K562 (cell line): ENCODE results near the gene SIGLEC14. TPM values are rescaled to one million over a fixed set of nuclear protein-coding genes. Genes with fewer than 3 reads are reported as not detected.

ENCODE experiments used
- ARID2 ChIP-seq: fragments of 450-650 bp; IDR thresholded peaks from 2 replicates; pipeline ENCODE4 v1.6.1; 2017; ENCODE audit warnings: antibody characterized with exemption, mild to moderate bottlenecking
- CCNT2 ChIP-seq: IDR thresholded peaks from 2 replicates; pipeline ENCODE4 v1.6.1; 2011; ENCODE audit warnings: borderline replicate concordance, low read depth, mild to moderate bottlenecking, moderate library complexity, mixed read lengths, low read length; ENCODE audit not compliant: insufficient read length; ENCODE audit errors: extremely low read depth
- DNMT1 ChIP-seq: fragments of 450-650 bp; IDR thresholded peaks from 2 replicates; pipeline ENCODE4 v1.6.1; 2016; ENCODE audit warnings: antibody characterized with exemption, mild to moderate bottlenecking
- FOXA3 ChIP-seq, 2 experiments: fragments of 450-650 bp in 1 of 2; sonication (generic) in 1 of 2; formaldehyde crosslinking; IDR thresholded peaks in 1 of 2; conservative IDR thresholded peaks in 1 of 2; 2 replicates each; pipeline versions ENCODE4 v1.4.0 to v1.8.0; 2020 to 2022; ENCODE audit warnings: mild to moderate bottlenecking in 2 of 2, missing genetic modification reagents in 1 of 2
- GTF2F1 ChIP-seq: IDR thresholded peaks from 2 replicates; pipeline ENCODE4 v1.6.1; 2011; ENCODE audit warnings: low read depth, low read length, improper control_type of control experiment
- IFI16 ChIP-seq: fragments of 250-450 bp; sonication (Bioruptor Pico); IDR thresholded peaks from 2 replicates; pipeline ENCODE4 v2.1.2; 2022; ENCODE audit warnings: mild to moderate bottlenecking, inconsistent platforms
- LEF1 ChIP-seq: fragments of 450-650 bp; IDR thresholded peaks from 2 replicates; pipeline ENCODE4 v1.6.1; 2016; ENCODE audit warnings: mild to moderate bottlenecking
- MAZ ChIP-seq, 2 experiments: fragments of 450-650 bp in 1 of 2; sonication (generic) in 1 of 2; formaldehyde crosslinking; IDR thresholded peaks in 1 of 2; conservative IDR thresholded peaks in 1 of 2; 2 replicates each; pipeline versions ENCODE4 v1.4.0 to v1.5.0; 2020; ENCODE audit warnings: mild to moderate bottlenecking in 1 of 2, missing genetic modification reagents in 1 of 2
- MBD2 ChIP-seq: sonication (generic); IDR thresholded peaks from 2 replicates; pipeline ENCODE4 v1.6.1; 2016; ENCODE audit warnings: low read depth, borderline replicate concordance
- MLLT1 ChIP-seq, 2 experiments: fragments of 450-650 bp; IDR thresholded peaks; 2 replicates each; pipeline ENCODE4 v1.6.1; 2016
- NBN ChIP-seq: fragments of 450-650 bp; IDR thresholded peaks from 2 replicates; pipeline ENCODE4 v1.6.1; 2016; ENCODE audit warnings: low read depth, mild to moderate bottlenecking
- NFIC ChIP-seq: fragments of 450-650 bp; IDR thresholded peaks from 2 replicates; pipeline ENCODE4 v1.6.1; 2017; ENCODE audit warnings: mild to moderate bottlenecking, inconsistent platforms
- TCF3 ChIP-seq: sonication (generic); formaldehyde crosslinking; IDR thresholded peaks from 2 replicates; pipeline ENCODE4 v1.4.0; 2020; ENCODE audit warnings: mild to moderate bottlenecking, missing genetic modification reagents
- TOE1 ChIP-seq, 2 experiments: fragments of 450-650 bp in 1 of 2; sonication (generic) in 1 of 2; formaldehyde crosslinking in 1 of 2; IDR thresholded peaks; 2 replicates each; pipeline versions ENCODE4 v1.7.1 to v1.8.0; 2016 to 2022; ENCODE audit warnings: borderline replicate concordance in 2 of 2, mild to moderate bottlenecking in 2 of 2, antibody characterized with exemption in 1 of 2, inconsistent platforms in 1 of 2, low read depth in 1 of 2, missing genetic modification reagents in 1 of 2, moderate library complexity in 1 of 2
- ZFP91 ChIP-seq: sonication (generic); formaldehyde crosslinking; IDR thresholded peaks from 2 replicates; pipeline ENCODE4 v1.8.0; 2022; ENCODE audit warnings: mild to moderate bottlenecking, missing genetic modification reagents
- ZMIZ1 ChIP-seq, 2 experiments: fragments of 150-350 bp in 1 of 2; IDR thresholded peaks; 2 replicates each; pipeline ENCODE4 v1.6.1; 2012 to 2016; ENCODE audit warnings: low read depth in 2 of 2, low read length in 2 of 2, mild to moderate bottlenecking in 1 of 2, moderate library complexity in 1 of 2
- ZNF253 ChIP-seq: fragments of 250-450 bp; sonication (Bioruptor Pico); conservative IDR thresholded peaks from 2 replicates; pipeline ENCODE4 v1.6.1; 2021; ENCODE audit warnings: mild to moderate bottlenecking
- ZNF280B ChIP-seq: fragments of 250-450 bp; sonication (Bioruptor Pico); IDR thresholded peaks from 2 replicates; pipeline ENCODE4 v1.5.1; 2021; ENCODE audit warnings: mild to moderate bottlenecking
- polyA plus RNA-seq, 8 experiments: library from polyadenylated mRNA; depleted of rRNA in 4 of 8; stranded (reverse) in 5 of 8; unstranded in 3 of 8; fragments of >200 nt; fragmentation: Nextera tagmentation in 2 of 8; fragmentation: Illumina TruSeq in 1 of 8; extraction: Ambion mirVana in 2 of 8; extraction: Trizol in 1 of 8; gene quantifications; 2 replicates each; pipeline versions ENCODE4 v1.2.1 to v1.2.3, GENCODE V29; 2011 to 2014; ENCODE audit warnings: inconsistent platforms in 1 of 8, missing spikeins in 1 of 8
- total RNA-seq, 7 experiments: library from RNA; depleted of rRNA in 6 of 7; stranded (reverse); fragments of >200 nt in 6 of 7; fragmentation: Illumina TruSeq in 2 of 7; extraction: Trizol in 2 of 7; gene quantifications; 2 replicates each; pipeline versions ENCODE4 v1.2.1 to v1.2.3, GENCODE V29; 2011 to 2021; ENCODE audit warnings: low replicate concordance in 1 of 7

The SIGLEC14 gene
- total and polyA plus RNA-seq, 9 of the 15 experiments (the other 6 are each of a cell fraction or from before 2014, with no cell fraction given): not detected

- no peak for TF ChIP-seq ZMIZ1 (IDR thresholded peaks at IDR 0.05; ENCODE audit: low read depth in 2 of 2, low read length in 2 of 2)
- TF ChIP-seq FOXA3 (CRISPR knock-in tag; conservative IDR thresholded peaks at IDR 0.05 in 1 of 2, IDR thresholded peaks at IDR 0.05 in 1 of 2): no peak
- TF ChIP-seq DNMT1: peak; percentile 82; the same call in 1 of the 2 replicates
- no peak for TF ChIP-seq IFI16 (CRISPR knock-in tag)
- TF ChIP-seq ZNF280B: no peak
- TF ChIP-seq NBN: peak; percentile 88
- peak; percentile 67 to 83 for TF ChIP-seq MAZ (CRISPR knock-in tag; conservative IDR thresholded peaks at IDR 0.05 in 1 of 2, IDR thresholded peaks at IDR 0.05 in 1 of 2)
- no peak for TF ChIP-seq ZNF253 (CRISPR knock-in tag)
- no peak for TF ChIP-seq ZFP91 (CRISPR knock-in tag)
- peak; percentile 29; the same call in 1 of the 2 replicates for TF ChIP-seq LEF1
- TF ChIP-seq MBD2: no peak
- TF ChIP-seq TOE1 (IDR thresholded peaks at IDR 0.05; ENCODE audit: borderline replicate concordance): peak; percentile 80
- TF ChIP-seq TOE1 (CRISPR knock-in tag; IDR thresholded peaks at IDR 0.05; ENCODE audit: borderline replicate concordance, low read depth): no peak
- TF ChIP-seq MLLT1 (IDR thresholded peaks at IDR 0.05): peak; percentile 77 to 89; a peak in 3 of 4 replicates
- TF ChIP-seq CCNT2: peak; percentile 49
- peak; percentile 81 for TF ChIP-seq ARID2
- no peak for TF ChIP-seq GTF2F1
- peak; percentile 90 for TF ChIP-seq NFIC
- no peak for TF ChIP-seq TCF3 (CRISPR knock-in tag)
Observed at GRCh38 chr19:51688671-51689571, 42.3 kb upstream of the SIGLEC14 start (continued).
